PC-9 (cell line): ENCODE measurements around the gene CLDN6. TPM values are rescaled to one million over a fixed set of nuclear protein-coding genes. Genes with fewer than 3 reads are reported as not detected.
A peak's percentile ranks its signal among the peaks of the same experiment; 100 is the strongest.

Source experiments
- BruUV-seq: library from RNA; stranded (reverse); fragments of 400-500 nt; replicated peaks from 2 replicates; lab custom pipeline; 2021; lab: Mats Ljungman, UMichigan
- CTCF ChIA-PET: fragments of 300-600 bp; sonication (Branson Sonifier 250); formaldehyde crosslinking; loops from one replicate; lab custom pipeline; 2022; ENCODE audit warnings: antibody characterized with exemption; lab: Charles Lee
- POLR2A ChIA-PET: fragments of 300-600 bp; sonication (Branson Sonifier 250); formaldehyde crosslinking; loops from one replicate; lab custom pipeline; 2022; ENCODE audit warnings: antibody characterized with exemption; ENCODE audit not compliant: unreplicated experiment; lab: Charles Lee
- DNase-seq, 2 experiments: peaks; one replicate each; pipeline versions ENCODE4 v3.0.0 to v3.0.0-alpha.2; 2015 to 2022; ENCODE audit warnings: mixed read lengths in 1 of 2
- H2AFZ ChIP-seq: fragments of 200-600 bp; sonication (generic); 2 replicates; pipeline ENCODE4 v1.8.1; 2017; ENCODE audit warnings: antibody characterized with exemption
- H3F3A ChIP-seq: fragments of 200-600 bp; sonication (generic); 2 replicates; pipeline ENCODE4 v1.8.1; 2017; ENCODE audit warnings: antibody characterized with exemption, mild to moderate bottlenecking, low read depth; ENCODE audit not compliant: insufficient read depth
- H3K27ac ChIP-seq: fragments of 200-600 bp; sonication (generic); 2 replicates; pipeline ENCODE4 v1.6.1; 2016; ENCODE audit warnings: mixed run types
- H3K27me3 ChIP-seq: fragments of 200-600 bp; sonication (generic); 2 replicates; pipeline ENCODE4 v1.6.1; 2016; ENCODE audit warnings: low read depth, mixed run types; ENCODE audit not compliant: insufficient read depth
- H3K36me3 ChIP-seq: fragments of 200-600 bp; sonication (generic); 2 replicates; pipeline ENCODE4 v1.6.1; 2016; ENCODE audit warnings: low read depth, mixed run types
- H3K4me1 ChIP-seq: fragments of 200-600 bp; sonication (generic); replicated peaks from 2 replicates; pipeline ENCODE4 v1.6.1; 2016; ENCODE audit warnings: mixed run types; ENCODE audit not compliant: insufficient read depth
- H3K4me2 ChIP-seq: fragments of 200-600 bp; sonication (generic); 2 replicates; pipeline ENCODE4 v1.6.1; 2017; ENCODE audit warnings: mixed run types
- H3K4me3 ChIP-seq: fragments of 200-600 bp; sonication (generic); 2 replicates; pipeline ENCODE4 v1.6.1; 2016; ENCODE audit warnings: mixed run types
- H3K79me2 ChIP-seq: fragments of 200-600 bp; sonication (generic); 2 replicates; pipeline ENCODE4 v1.6.1; 2017; ENCODE audit warnings: low read depth, mixed run types
- H3K9me2 ChIP-seq: fragments of 200-600 bp; sonication (generic); 2 replicates; pipeline ENCODE4 v1.8.1; 2017; ENCODE audit warnings: mild to moderate bottlenecking; ENCODE audit not compliant: insufficient read depth
- H3K9me3 ChIP-seq: fragments of 200-600 bp; sonication (generic); 2 replicates; pipeline ENCODE4 v1.8.1; 2016; ENCODE audit warnings: low read depth; ENCODE audit not compliant: insufficient read depth
- H4K20me1 ChIP-seq: fragments of 200-600 bp; sonication (generic); 2 replicates; pipeline ENCODE4 v1.8.1; 2017; ENCODE audit not compliant: insufficient read depth
- CTCF ChIP-seq: fragments of 200-600 bp; sonication (generic); conservative IDR thresholded peaks from 2 replicates; pipeline ENCODE4 v1.6.1; 2017; ENCODE audit warnings: mixed run types, antibody characterized with exemption, mild to moderate bottlenecking, moderate library complexity
- EZH2 ChIP-seq: fragments of 200-600 bp; sonication (generic); IDR thresholded peaks from 2 replicates; pipeline ENCODE4 v1.8.0; 2017; ENCODE audit warnings: antibody characterized with exemption, low read depth
- intact Hi-C: fragments of 100-400 bp; cut with micrococcal nuclease; formaldehyde crosslinking; loops from one replicate; pipeline ENCODE4 v1.10.0; 2022; ENCODE audit not compliant: unreplicated experiment
- total RNA-seq: library from RNA; stranded (reverse); gene quantifications from 2 replicates; pipeline ENCODE4 v1.2.3, GENCODE V29; 2021

Gene CLDN6
- total RNA-seq, 1 experiment from 2014 or later, result 0.26 TPM

GRCh38 chr16:2985893-2986355 lies 32.1 kb downstream of the CLDN6 start:
- ChIA-PET POLR2A (no interaction called here), CTCF (no interaction called here)
- intact Hi-C loops, result no loop called here
- H2AFZ ChIP-seq, result no peak overlapping the region
- H3K79me2 ChIP-seq, result no peaks in the 10 kb centered on the region
- no peaks in the 10 kb centered on the region for H4K20me1 ChIP-seq
- no peaks in the 10 kb centered on the region for H3K9me2 ChIP-seq
- peaks cover 32% of the 10 kb centered on the region; the same call in 1 of the 2 replicates for H3F3A ChIP-seq
- H3K27me3 ChIP-seq, result no peaks in the 10 kb centered on the region
- no peaks in the 10 kb centered on the region for H3K9me3 ChIP-seq
- DNase-seq, result no peak
- TF ChIP-seq EZH2 (no peak), CTCF (no peak)
- H3K4me1 ChIP-seq, result peaks cover 20% of the 10 kb centered on the region; the same call in 1 of the 2 replicates
- H3K27ac ChIP-seq, result no peak overlapping the region
- no peak overlapping the region for H3K4me2 ChIP-seq
- no TSS peak for BruUV-seq
- no peaks in the 10 kb centered on the region for H3K36me3 ChIP-seq
- no peak overlapping the region for H3K4me3 ChIP-seq

- DNase-seq, result no peak
- TF ChIP-seq EZH2, result no peak
- TF ChIP-seq CTCF, result no peak
- no TSS peak for BruUV-seq
- no peak overlapping the region for H2AFZ ChIP-seq
- ChIA-PET CTCF (no interaction called here), POLR2A (no interaction called here)
- no peak overlapping the region for H3K4me3 ChIP-seq
- H3K36me3 ChIP-seq, result no peaks in the 10 kb centered on the region
- no peaks in the 10 kb centered on the region for H3K27me3 ChIP-seq
- no peaks in the 10 kb centered on the region for H3K9me2 ChIP-seq
- no peaks in the 10 kb centered on the region for H4K20me1 ChIP-seq
- no peaks in the 10 kb centered on the region for H3K9me3 ChIP-seq
- H3K79me2 ChIP-seq, result no peaks in the 10 kb centered on the region
- intact Hi-C loops, result no loop called here
- H3K4me1 ChIP-seq, result peaks cover 18% of the 10 kb centered on the region; the same call in 1 of the 2 replicates
- no peak overlapping the region for H3K27ac ChIP-seq
- peaks cover 32% of the 10 kb centered on the region; the same call in 1 of the 2 replicates for H3F3A ChIP-seq
- H3K4me2 ChIP-seq, result no peak overlapping the region
Measured at GRCh38 chr16:2985462-2985861, 32.5 kb downstream of the CLDN6 start.

GRCh38 chr16:2983706-2984136 lies 34.3 kb downstream of the CLDN6 start:
- no peaks in the 10 kb centered on the region for H3K9me2 ChIP-seq
- H3K4me2 ChIP-seq, result peak overlapping the region; percentile 71
- no peaks in the 10 kb centered on the region for H3K36me3 ChIP-seq
- no peaks in the 10 kb centered on the region for H3K27me3 ChIP-seq
- peaks cover 22% of the 10 kb centered on the region for H3K4me1 ChIP-seq
- CTCF ChIA-PET, result interaction anchor here (1.1 kb wide), 1 partner anchor 9 kb away, joined by 3 read pairs; no protein-coding TSS in a partner anchor
- H3K79me2 ChIP-seq, result peaks cover 10% of the 10 kb centered on the region
- H3F3A ChIP-seq, result peaks cover 32% of the 10 kb centered on the region; the same call in 1 of the 2 replicates
- POLR2A ChIA-PET, result no interaction called here
- intact Hi-C loops, result loop anchor here (1.0 to 2.0 kb wide), 4 partner anchors 19 to 56 kb away; partner anchors contain the start of gene KREMEN2
- no peak overlapping the region for H3K27ac ChIP-seq
- TF ChIP-seq EZH2 (no peak), CTCF (peak; percentile 88)
- DNase-seq, result peak; percentile 66 to 91
- no peak overlapping the region for H2AFZ ChIP-seq
- no TSS peak for BruUV-seq
- no peaks in the 10 kb centered on the region for H4K20me1 ChIP-seq
- H3K9me3 ChIP-seq, result no peaks in the 10 kb centered on the region
- peak overlapping the region; percentile 46; the same call in 1 of the 2 replicates for H3K4me3 ChIP-seq
